ENCODE measurements around the gene ZNF644.

GRCh38 chr1:90948301-90948700, 73.5 kb downstream of the ZNF644 start:
- TF ChIP-seq CTCF (conservative IDR thresholded peaks at IDR 0.05 in 1 of 2, IDR thresholded peaks at IDR 0.05 in 1 of 2; ENCODE audit: extremely low read depth in 1 of 2, insufficient read depth in 1 of 2, low read depth in 1 of 2, low read length in 2 of 2) (no peak), EZH2 (IDR thresholded peaks at IDR 0.05; ENCODE audit: borderline replicate concordance, low read length) (no peak)

Measured in mammary epithelial cell (primary cell).